H7 (cell line): ENCODE results near the gene ALPG. TPM values are rescaled to one million over a fixed set of nuclear protein-coding genes. Genes with fewer than 3 reads are reported as not detected.
"Not testable (repeated sequence)": the region's sequence is repeated elsewhere in the genome, so short reads cannot be mapped to it uniquely, and the experiment has no call there.

Experiments used
- DNase-seq: peaks from one replicate; pipeline ENCODE4 v3.0.0; 2012
- H3K27me3 ChIP-seq: 2 replicates; pipeline ENCODE4 v1.6.0; 2011; ENCODE audit warnings: mild to moderate bottlenecking, low read length; ENCODE audit not compliant: control insufficient read depth, insufficient read depth
- H3K36me3 ChIP-seq: replicated peaks from 2 replicates; pipeline ENCODE4 v1.5.1; 2011; ENCODE audit warnings: low read length; ENCODE audit not compliant: control insufficient read depth, insufficient read depth
- H3K4me3 ChIP-seq: 2 replicates; pipeline ENCODE4 v1.5.1; 2011; ENCODE audit warnings: low read depth, mild to moderate bottlenecking, control low read depth, low read length, moderate library complexity; ENCODE audit not compliant: insufficient read depth
- total RNA-seq: library from RNA; depleted of rRNA; stranded (reverse); fragments of >200 nt; shearing (Covaris generic); gene quantifications from 2 replicates; pipeline ENCODE4 v1.2.3, GENCODE V29; 2014

Gene ALPG
- total RNA-seq, 1 experiment from 2014 or later, result 0.21 TPM

- Histone ChIP-seq H3K36me3 (no peaks in the 10 kb centered on the region), H3K27me3 (no peaks in the 10 kb centered on the region), H3K4me3 (no peak overlapping the region)
- DNase-seq, result peak; percentile 41
These were observed 27.4 kb downstream of the ALPG start for GRCh38 chr2:232434091-232434490.

- Histone ChIP-seq H3K36me3 (no peaks in the 10 kb centered on the region), H3K4me3 (no peak overlapping the region), H3K27me3 (no peaks in the 10 kb centered on the region)
- peak; percentile 47 for DNase-seq
These were observed 28.1 kb downstream of the ALPG start for GRCh38 chr2:232434563-232435374.

- Histone ChIP-seq H3K27me3 (no peaks in the 10 kb centered on the region), H3K4me3 (no peak overlapping the region), H3K36me3 (no peaks in the 10 kb centered on the region)
- no peak for DNase-seq
These were observed 28.7 kb downstream of the ALPG start for GRCh38 chr2:232435375-232435648.

- Histone ChIP-seq H3K4me3 (no peak overlapping the region), H3K36me3 (no peaks in the 10 kb centered on the region), H3K27me3 (no peaks in the 10 kb centered on the region)
- peak; percentile 19 for DNase-seq
These were observed 29.2 kb downstream of the ALPG start for GRCh38 chr2:232435805-232436204.

GRCh38 chr2:232436381-232437194, 29.9 kb downstream of the ALPG start:
- no peaks in the 10 kb centered on the region for H3K36me3 ChIP-seq
- H3K4me3 ChIP-seq, result no peak overlapping the region
- peak; percentile 83 for DNase-seq

GRCh38 chr2:232437195-232437571, 30.5 kb downstream of the ALPG start:
- H3K27me3 ChIP-seq, result no peaks in the 10 kb centered on the region
- peak; percentile 37 for DNase-seq
- H3K36me3 ChIP-seq, result no peaks in the 10 kb centered on the region
- H3K4me3 ChIP-seq, result no peak overlapping the region

More at GRCh38 chr2:232436381-232437194, 29.9 kb downstream of the ALPG start:
- H3K27me3 ChIP-seq, result no peaks in the 10 kb centered on the region

GRCh38 chr2:232438091-232438490, 31.4 kb downstream of the ALPG start:
- no peaks in the 10 kb centered on the region for H3K27me3 ChIP-seq
- DNase-seq, result peak; percentile 38

GRCh38 chr2:232438951-232439757, 32.5 kb downstream of the ALPG start:
- DNase-seq, result peak; percentile 88
- Histone ChIP-seq H3K4me3 (no peak overlapping the region), H3K36me3 (no peaks in the 10 kb centered on the region), H3K27me3 (no peaks in the 10 kb centered on the region)

More at GRCh38 chr2:232438091-232438490, 31.4 kb downstream of the ALPG start:
- Histone ChIP-seq H3K36me3 (no peaks in the 10 kb centered on the region), H3K4me3 (no peak overlapping the region)

- Histone ChIP-seq H3K27me3 (no peaks in the 10 kb centered on the region), H3K4me3 (no peak overlapping the region), H3K36me3 (no peaks in the 10 kb centered on the region)
- DNase-seq, result peak; percentile 71
These were observed 33.1 kb downstream of the ALPG start for GRCh38 chr2:232439758-232440135.

- H3K36me3 ChIP-seq, H3K4me3 ChIP-seq, H3K27me3 ChIP-seq: not testable (repeated sequence)
- peak; percentile 96 for DNase-seq
These were observed 33.8 kb downstream of the ALPG start for GRCh38 chr2:232440220-232441018.

- Histone ChIP-seq H3K4me3 (no peak overlapping the region), H3K36me3 (no peaks in the 10 kb centered on the region), H3K27me3 (no peaks in the 10 kb centered on the region)
- DNase-seq, result peak; percentile 32
These were observed 34.6 kb downstream of the ALPG start for GRCh38 chr2:232441147-232441651.

- H3K4me3 ChIP-seq, H3K27me3 ChIP-seq, H3K36me3 ChIP-seq: not testable (repeated sequence)
- peak; percentile 17 for DNase-seq
These were observed 35.3 kb downstream of the ALPG start for GRCh38 chr2:232441922-232442321.

- not testable (repeated sequence) for H3K27me3 ChIP-seq, H3K4me3 ChIP-seq, H3K36me3 ChIP-seq
- peak; percentile 28 for DNase-seq
These were observed 35.8 kb downstream of the ALPG start for GRCh38 chr2:232442431-232442830.

GRCh38 chr2:232443047-232443446, 36.4 kb downstream of the ALPG start:
- DNase-seq, H3K4me3 ChIP-seq, H3K36me3 ChIP-seq, H3K27me3 ChIP-seq: not testable (repeated sequence)
